Activated T-helper 2 cell treated with anti-CD3 and anti-CD28 coated beads, Interferon-gamma antibody, Interleukin-2, Interleukin-4, amounts not matched to agents 10 μg/mL and 5 μg/mL and 100 μg/mL, durations not matched to agents 14 hours and 24 hours and 36 hours (primary cell): ENCODE data around the gene CSTF2T. TPM values are rescaled to one million over a fixed set of nuclear protein-coding genes. Genes with fewer than 3 reads are reported as not detected.

ENCODE experiments used
- DNase-seq: peaks from one replicate; pipeline ENCODE4 v3.0.0; 2021; ENCODE audit warnings: low spot score
- H3K27ac Mint-ChIP-seq: one replicate; pipeline ENCODE4 v1.8.0; 2021; ENCODE audit warnings: mixed read lengths
- H3K27me3 Mint-ChIP-seq: one replicate; pipeline ENCODE4 v1.8.0; 2021; ENCODE audit warnings: low read depth, mixed read lengths
- H3K36me3 Mint-ChIP-seq: one replicate; pipeline ENCODE4 v1.8.0; 2021; ENCODE audit warnings: low read depth, mixed read lengths
- H3K4me1 Mint-ChIP-seq: one replicate; pipeline ENCODE4 v1.8.0; 2021; ENCODE audit warnings: low read depth, mixed read lengths
- H3K4me3 Mint-ChIP-seq: one replicate; pipeline ENCODE4 v1.8.0; 2021; ENCODE audit warnings: low read depth, mild to moderate bottlenecking, moderate library complexity, mixed read lengths
- H3K9me3 Mint-ChIP-seq: one replicate; pipeline ENCODE4 v1.8.0; 2021; ENCODE audit warnings: mixed read lengths
- intact Hi-C: fragments of 100-400 bp; cut with micrococcal nuclease; formaldehyde crosslinking; loops from one replicate; pipeline ENCODE4 v1.15.1; 2023
- total RNA-seq: library from RNA; stranded (reverse); gene quantifications from 2 replicates; pipeline ENCODE4 v1.2.3, GENCODE V29; 2022

CSTF2T gene, protein sequence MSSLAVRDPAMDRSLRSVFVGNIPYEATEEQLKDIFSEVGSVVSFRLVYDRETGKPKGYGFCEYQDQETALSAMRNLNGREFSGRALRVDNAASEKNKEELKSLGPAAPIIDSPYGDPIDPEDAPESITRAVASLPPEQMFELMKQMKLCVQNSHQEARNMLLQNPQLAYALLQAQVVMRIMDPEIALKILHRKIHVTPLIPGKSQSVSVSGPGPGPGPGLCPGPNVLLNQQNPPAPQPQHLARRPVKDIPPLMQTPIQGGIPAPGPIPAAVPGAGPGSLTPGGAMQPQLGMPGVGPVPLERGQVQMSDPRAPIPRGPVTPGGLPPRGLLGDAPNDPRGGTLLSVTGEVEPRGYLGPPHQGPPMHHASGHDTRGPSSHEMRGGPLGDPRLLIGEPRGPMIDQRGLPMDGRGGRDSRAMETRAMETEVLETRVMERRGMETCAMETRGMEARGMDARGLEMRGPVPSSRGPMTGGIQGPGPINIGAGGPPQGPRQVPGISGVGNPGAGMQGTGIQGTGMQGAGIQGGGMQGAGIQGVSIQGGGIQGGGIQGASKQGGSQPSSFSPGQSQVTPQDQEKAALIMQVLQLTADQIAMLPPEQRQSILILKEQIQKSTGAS
- total RNA-seq = 39.0 and 41.2 TPM in 2 replicates

- Mint-ChIP-seq H3K27me3 (no peaks in the 10 kb centered on the region), H3K9me3 (peaks cover 12% of the 10 kb centered on the region), H3K36me3 (peaks cover 49% of the 10 kb centered on the region), H3K27ac (peak within 1 kb of the TSS; percentile 100), H3K4me1 (peaks cover 57% of the 10 kb centered on the region), H3K4me3 (peak within 1 kb of the TSS; percentile 99)
- peak; percentile 87 for DNase-seq
- intact Hi-C loops = loop anchor here (1.0 to 5.0 kb wide), 2 partner anchors 8 to 178 kb away; no protein-coding TSS in a partner anchor
Measured at GRCh38 chr10:51699475-51700227, at the start of gene CSTF2T. TSS of gene CSTF2T (minus strand) at chr10:51699595. CDS start at chr10:51699549, 46 bp downstream.

GRCh38 chr10:51748959-51749358 lies 49.6 kb upstream of the CSTF2T start:
- Mint-ChIP-seq H3K27ac (no peak overlapping the region), H3K4me3 (no peak overlapping the region), H3K36me3 (no peaks in the 10 kb centered on the region), H3K27me3 (peaks cover 5% of the 10 kb centered on the region), H3K9me3 (no peaks in the 10 kb centered on the region), H3K4me1 (no peaks in the 10 kb centered on the region)
- no peak for DNase-seq
- intact Hi-C loops = no loop called here

DNA sequence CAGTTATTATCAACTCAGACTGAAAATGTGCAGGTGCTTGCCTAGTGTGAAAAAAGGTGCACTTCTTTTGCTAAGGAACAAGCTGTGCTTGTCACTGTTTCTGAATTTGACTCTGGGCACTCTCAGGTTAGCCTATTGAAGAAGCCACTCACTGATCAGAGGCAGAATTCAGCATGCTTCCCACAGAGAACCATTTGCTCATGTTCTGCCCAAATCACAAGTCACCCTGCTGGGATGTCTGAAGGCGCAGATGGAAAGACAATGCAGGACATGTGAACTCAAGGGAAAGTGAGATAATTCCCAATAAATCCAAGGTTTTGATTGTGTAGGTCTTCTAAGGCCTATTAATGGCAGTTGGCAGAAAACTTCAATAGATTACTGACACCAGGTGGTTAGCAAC lies 47.8 kb upstream of the CSTF2T start:
- Mint-ChIP-seq H3K9me3 (no peaks in the 10 kb centered on the region), H3K4me1 (no peaks in the 10 kb centered on the region), H3K27ac (no peak overlapping the region), H3K4me3 (no peak overlapping the region), H3K27me3 (peaks cover 1% of the 10 kb centered on the region), H3K36me3 (no peaks in the 10 kb centered on the region)
- intact Hi-C loops = no loop called here
- DNase-seq = no peak

DNA sequence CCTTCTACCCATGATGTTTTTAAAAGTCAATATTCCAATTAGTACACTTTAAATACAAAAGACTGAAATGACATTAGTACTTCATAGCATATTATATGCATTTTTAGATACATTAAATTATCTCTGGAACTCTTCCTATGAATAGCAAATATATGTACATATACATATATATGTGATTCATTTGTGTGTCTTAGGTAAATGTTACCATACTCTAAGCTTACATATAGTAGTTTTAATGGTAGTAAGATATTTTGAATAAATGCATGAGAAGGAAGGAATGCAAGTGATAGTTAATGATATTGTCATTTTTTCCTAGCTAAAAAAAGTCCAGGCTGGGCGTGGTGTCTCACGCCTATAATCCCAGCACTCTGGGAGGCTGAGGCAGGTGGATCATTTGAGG lies 46.0 kb upstream of the CSTF2T start:
- intact Hi-C loops = no loop called here
- Mint-ChIP-seq H3K36me3 (no peaks in the 10 kb centered on the region), H3K27ac (no peak overlapping the region)

DNA sequence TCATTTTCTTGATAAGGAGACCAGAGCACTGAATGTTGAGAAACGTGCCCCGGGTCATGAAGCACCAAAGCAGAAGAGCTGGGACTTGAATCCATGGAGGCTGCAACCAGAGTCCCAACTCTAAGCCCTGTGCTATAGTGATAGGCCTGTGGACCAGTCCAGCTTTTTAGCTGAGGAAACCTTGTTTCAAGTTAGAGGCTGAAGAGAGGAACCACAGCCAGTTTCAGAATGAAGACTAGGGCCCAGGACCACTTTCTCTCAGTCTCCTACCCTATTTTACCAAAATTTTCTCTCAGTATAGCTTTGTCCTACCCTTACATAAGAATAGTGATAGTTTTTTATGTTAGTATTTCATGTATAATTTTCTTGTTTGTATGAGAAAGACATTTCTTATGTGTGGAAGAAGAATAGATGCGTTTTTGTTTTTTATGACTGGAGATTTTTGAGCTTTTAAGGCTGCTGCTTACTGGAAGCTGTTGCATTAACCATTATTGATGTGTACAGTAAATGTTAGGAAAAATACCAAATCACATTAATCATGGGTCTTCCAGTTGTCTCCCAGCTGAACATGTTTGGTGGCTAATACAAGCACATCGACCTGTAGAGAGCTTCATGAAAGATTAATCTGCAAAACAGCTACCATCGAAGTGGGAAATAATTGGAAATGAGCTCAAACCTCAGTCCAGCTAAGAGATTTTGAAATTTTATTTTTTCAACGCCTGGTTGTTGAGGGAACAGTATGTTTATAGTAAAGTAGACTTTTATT lies 45.0 kb upstream of the CSTF2T start:
- Mint-ChIP-seq H3K27ac (no peak overlapping the region), H3K4me1 (no peaks in the 10 kb centered on the region), H3K36me3 (no peaks in the 10 kb centered on the region), H3K9me3 (no peaks in the 10 kb centered on the region), H3K4me3 (no peak overlapping the region), H3K27me3 (peaks cover 4% of the 10 kb centered on the region)
- intact Hi-C loops = no loop called here
- no peak for DNase-seq

More for the DNA sequence above, 46.0 kb upstream of the CSTF2T start:
- H3K4me1 Mint-ChIP-seq = no peaks in the 10 kb centered on the region
- H3K4me3 Mint-ChIP-seq = no peak overlapping the region
- no peaks in the 10 kb centered on the region for H3K9me3 Mint-ChIP-seq
- DNase-seq = no peak
- H3K27me3 Mint-ChIP-seq = peaks cover 4% of the 10 kb centered on the region

GRCh38 chr10:51743146-51743545 lies 43.8 kb upstream of the CSTF2T start:
- H3K27me3 Mint-ChIP-seq = peaks cover 7% of the 10 kb centered on the region
- intact Hi-C loops = no loop called here
- no peaks in the 10 kb centered on the region for H3K9me3 Mint-ChIP-seq
- no peaks in the 10 kb centered on the region for H3K36me3 Mint-ChIP-seq
- H3K4me3 Mint-ChIP-seq = no peak overlapping the region
- H3K27ac Mint-ChIP-seq = no peak overlapping the region
- DNase-seq = no peak
- no peaks in the 10 kb centered on the region for H3K4me1 Mint-ChIP-seq

DNA sequence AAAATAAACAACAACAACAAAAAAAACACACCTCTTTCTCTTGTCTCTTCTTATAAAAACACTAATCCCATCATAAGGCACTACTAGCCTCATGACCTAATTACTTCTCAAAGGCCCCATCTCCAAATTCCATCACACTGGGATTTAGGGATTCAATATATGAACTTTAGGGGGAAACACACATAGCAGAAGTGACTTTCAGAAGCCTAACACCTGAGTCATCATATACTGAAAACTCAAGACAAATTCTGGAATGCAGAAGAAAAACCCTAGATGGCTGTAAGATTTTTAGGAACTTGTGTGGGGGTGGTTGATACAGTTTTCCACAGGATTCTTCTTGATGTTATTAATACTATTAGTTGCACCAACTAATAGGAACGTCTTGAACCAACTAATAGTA lies 33.7 kb upstream of the CSTF2T start:
- H3K4me3 Mint-ChIP-seq = no peak overlapping the region
- H3K4me1 Mint-ChIP-seq = no peaks in the 10 kb centered on the region
- H3K27ac Mint-ChIP-seq = no peak overlapping the region
- intact Hi-C loops = no loop called here
- no peak for DNase-seq
- H3K9me3 Mint-ChIP-seq = no peaks in the 10 kb centered on the region
- no peaks in the 10 kb centered on the region for H3K36me3 Mint-ChIP-seq
- peaks cover 15% of the 10 kb centered on the region for H3K27me3 Mint-ChIP-seq

DNA sequence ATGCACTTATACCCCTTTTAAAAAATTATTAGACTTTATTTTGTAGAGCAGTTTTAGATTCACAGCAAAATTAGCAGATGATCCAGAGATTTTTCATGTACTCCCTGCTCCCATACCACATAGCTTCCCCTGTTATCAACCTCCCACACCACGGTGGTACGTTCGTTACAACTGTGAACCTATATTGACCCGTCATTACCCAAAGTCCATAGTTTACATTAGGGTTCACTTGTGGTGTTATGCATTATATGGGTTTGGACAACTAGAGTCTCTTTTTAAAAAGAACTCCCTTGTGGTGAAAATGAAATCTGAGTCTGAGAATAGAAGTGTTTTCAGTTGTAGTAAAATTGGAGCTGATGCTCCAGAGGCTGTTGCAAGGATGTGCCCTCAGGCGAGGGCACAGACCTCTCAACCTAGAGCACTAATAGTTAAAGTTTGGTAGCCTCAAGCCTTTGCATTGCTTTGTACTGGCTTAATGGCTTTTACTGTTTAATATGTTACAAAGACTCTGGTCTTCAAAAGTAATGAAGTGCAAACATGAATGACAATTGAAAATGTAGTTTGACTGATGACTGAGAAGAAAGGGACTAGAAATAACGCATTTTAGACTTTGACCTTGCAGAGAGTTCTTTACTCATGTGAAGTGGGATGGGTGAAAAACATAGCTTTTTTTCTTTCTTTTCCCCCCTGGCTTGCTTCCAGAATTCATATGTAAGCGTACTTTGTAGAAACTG lies 30.6 kb upstream of the CSTF2T start:
- Mint-ChIP-seq H3K27me3 (peaks cover 9% of the 10 kb centered on the region), H3K4me3 (no peak overlapping the region), H3K4me1 (no peaks in the 10 kb centered on the region), H3K27ac (no peak overlapping the region), H3K9me3 (no peaks in the 10 kb centered on the region), H3K36me3 (no peaks in the 10 kb centered on the region)
- DNase-seq = no peak
- intact Hi-C loops = no loop called here

DNA sequence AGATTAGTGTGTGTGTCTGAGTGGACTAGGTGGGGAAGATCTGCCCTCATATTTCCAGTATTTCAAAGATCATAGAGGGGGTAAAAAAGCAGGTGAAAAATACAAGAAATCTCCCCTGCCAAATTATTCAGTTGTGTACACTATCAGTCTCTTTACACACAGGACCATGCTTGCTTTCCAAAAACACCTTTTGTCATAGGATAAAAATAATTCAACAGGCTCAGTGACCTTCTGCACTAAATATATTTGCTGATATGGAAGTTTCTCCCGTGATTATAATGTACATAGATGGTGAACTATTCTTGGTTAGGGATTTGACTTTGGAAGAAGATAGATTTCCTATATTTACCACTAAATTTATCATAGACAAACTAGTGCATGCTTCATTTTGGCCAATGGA lies 24.6 kb upstream of the CSTF2T start:
- Mint-ChIP-seq H3K27ac (no peak overlapping the region), H3K9me3 (peaks cover 4% of the 10 kb centered on the region), H3K4me3 (no peak overlapping the region), H3K27me3 (peaks cover 11% of the 10 kb centered on the region), H3K4me1 (peaks cover 5% of the 10 kb centered on the region), H3K36me3 (no peaks in the 10 kb centered on the region)
- no peak for DNase-seq
- intact Hi-C loops = no loop called here

DNA sequence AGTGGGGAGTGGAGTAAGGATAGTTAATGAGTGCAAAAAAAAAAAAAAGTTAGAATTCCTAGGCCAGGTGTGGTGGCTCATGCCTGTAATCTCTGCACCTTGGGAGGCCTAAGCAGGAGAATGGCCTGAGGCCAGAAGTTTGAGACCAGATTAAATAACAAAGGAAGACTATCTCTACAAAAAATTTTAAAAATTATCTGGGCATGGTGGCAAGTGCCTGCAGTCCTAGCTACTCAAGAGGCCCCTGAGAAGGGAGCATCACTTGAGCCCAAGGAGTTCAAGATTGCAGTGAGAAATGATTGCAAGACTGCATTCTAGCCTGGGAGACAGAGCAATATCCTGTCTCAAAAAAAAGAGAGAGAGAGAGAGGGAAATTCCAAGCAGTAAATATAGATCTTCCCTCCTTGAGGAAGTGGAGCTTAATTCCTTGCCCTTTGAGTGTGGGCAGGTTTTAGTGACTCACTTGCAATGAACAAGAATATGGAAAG lies 19.5 kb upstream of the CSTF2T start:
- Mint-ChIP-seq H3K9me3 (peaks cover 4% of the 10 kb centered on the region), H3K36me3 (no peaks in the 10 kb centered on the region), H3K27me3 (peaks cover 11% of the 10 kb centered on the region), H3K4me3 (no peak overlapping the region), H3K4me1 (peaks cover 8% of the 10 kb centered on the region), H3K27ac (no peak overlapping the region)
- intact Hi-C loops = no loop called here
- DNase-seq = no peak

GRCh38 chr10:51716981-51717380 lies 17.6 kb upstream of the CSTF2T start:
- intact Hi-C loops = no loop called here
- Mint-ChIP-seq H3K4me3 (no peak overlapping the region), H3K36me3 (no peaks in the 10 kb centered on the region), H3K9me3 (no peaks in the 10 kb centered on the region), H3K27ac (no peak overlapping the region), H3K4me1 (peaks cover 10% of the 10 kb centered on the region), H3K27me3 (peaks cover 6% of the 10 kb centered on the region)
- no peak for DNase-seq

GRCh38 chr10:51711519-51711891 lies 12.1 kb upstream of the CSTF2T start:
- Mint-ChIP-seq H3K4me1 (peaks cover 41% of the 10 kb centered on the region), H3K9me3 (no peaks in the 10 kb centered on the region), H3K4me3 (no peak overlapping the region), H3K27me3 (no peaks in the 10 kb centered on the region), H3K27ac (peak overlapping the region; percentile 2), H3K36me3 (peaks cover 10% of the 10 kb centered on the region)
- DNase-seq = no peak
- intact Hi-C loops = no loop called here
